AG08396 (cell line): ENCODE results near the gene HOXD8.

ENCODE experiments used
- DNase-seq: peaks from one replicate; pipeline ENCODE4 v3.0.0; 2012; ENCODE audit warnings: low spot score, mixed read lengths

The HOXD8 gene

GRCh38 chr2:176160251-176160985, 30.9 kb downstream of the HOXD8 start:
- no peak for DNase-seq

GRCh38 chr2:176160986-176161824, 31.7 kb downstream of the HOXD8 start:
- DNase-seq: no peak

GRCh38 chr2:176161825-176162626, 32.5 kb downstream of the HOXD8 start:
- peak; percentile 66 for DNase-seq

- DNase-seq: no peak
Observed at GRCh38 chr2:176162911-176163671, 33.6 kb downstream of the HOXD8 start.

GRCh38 chr2:176163672-176164056, 34.2 kb downstream of the HOXD8 start:
- DNase-seq: no peak

GRCh38 chr2:176164201-176164600, 34.7 kb downstream of the HOXD8 start:
- no peak for DNase-seq

GRCh38 chr2:176164611-176165369, 35.3 kb downstream of the HOXD8 start:
- no peak for DNase-seq

- DNase-seq: no peak
Observed at GRCh38 chr2:176165370-176166050, 36.0 kb downstream of the HOXD8 start.

- no peak for DNase-seq
Observed at GRCh38 chr2:176166272-176166671, 36.8 kb downstream of the HOXD8 start.

- no peak for DNase-seq
Observed at GRCh38 chr2:176167398-176167797, 37.9 kb downstream of the HOXD8 start.

- no peak for DNase-seq
Observed at GRCh38 chr2:176169181-176169580, 39.7 kb downstream of the HOXD8 start.

- DNase-seq: no peak
Observed at GRCh38 chr2:176169711-176170110, 40.2 kb downstream of the HOXD8 start.

GRCh38 chr2:176170602-176171305, 41.2 kb downstream of the HOXD8 start:
- DNase-seq: no peak

- DNase-seq: no peak
Observed at GRCh38 chr2:176171351-176172006, 42.0 kb downstream of the HOXD8 start.

- DNase-seq: no peak
Observed at GRCh38 chr2:176172007-176172894, 42.7 kb downstream of the HOXD8 start.

GRCh38 chr2:176172895-176173566, 43.5 kb downstream of the HOXD8 start:
- no peak for DNase-seq

GRCh38 chr2:176173567-176174381, 44.3 kb downstream of the HOXD8 start:
- no peak for DNase-seq
